ENCODE measurements around the gene NFX1.

DNA sequence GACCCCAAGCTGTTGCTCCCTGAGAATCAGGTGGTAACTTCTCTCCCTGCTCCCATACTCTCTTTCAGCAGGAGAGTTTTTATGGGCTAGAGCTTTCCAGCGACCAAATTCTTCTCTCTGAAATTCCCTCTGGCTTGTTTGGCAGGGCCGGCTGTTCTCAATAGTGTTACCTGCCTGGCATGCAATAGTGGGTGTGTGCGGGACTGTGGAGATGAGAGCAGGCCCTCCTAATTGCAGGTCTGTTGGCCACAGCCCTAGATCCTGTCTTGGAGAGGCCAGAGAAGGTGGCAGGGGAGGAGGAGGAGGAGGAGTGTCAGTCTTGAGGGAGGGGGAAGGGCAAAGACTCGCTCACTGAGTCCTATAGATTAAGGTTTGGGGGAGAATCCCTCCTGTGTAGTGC, 82.6 kb downstream of the NFX1 start:
- TF ChIP-seq, protein P1, sequence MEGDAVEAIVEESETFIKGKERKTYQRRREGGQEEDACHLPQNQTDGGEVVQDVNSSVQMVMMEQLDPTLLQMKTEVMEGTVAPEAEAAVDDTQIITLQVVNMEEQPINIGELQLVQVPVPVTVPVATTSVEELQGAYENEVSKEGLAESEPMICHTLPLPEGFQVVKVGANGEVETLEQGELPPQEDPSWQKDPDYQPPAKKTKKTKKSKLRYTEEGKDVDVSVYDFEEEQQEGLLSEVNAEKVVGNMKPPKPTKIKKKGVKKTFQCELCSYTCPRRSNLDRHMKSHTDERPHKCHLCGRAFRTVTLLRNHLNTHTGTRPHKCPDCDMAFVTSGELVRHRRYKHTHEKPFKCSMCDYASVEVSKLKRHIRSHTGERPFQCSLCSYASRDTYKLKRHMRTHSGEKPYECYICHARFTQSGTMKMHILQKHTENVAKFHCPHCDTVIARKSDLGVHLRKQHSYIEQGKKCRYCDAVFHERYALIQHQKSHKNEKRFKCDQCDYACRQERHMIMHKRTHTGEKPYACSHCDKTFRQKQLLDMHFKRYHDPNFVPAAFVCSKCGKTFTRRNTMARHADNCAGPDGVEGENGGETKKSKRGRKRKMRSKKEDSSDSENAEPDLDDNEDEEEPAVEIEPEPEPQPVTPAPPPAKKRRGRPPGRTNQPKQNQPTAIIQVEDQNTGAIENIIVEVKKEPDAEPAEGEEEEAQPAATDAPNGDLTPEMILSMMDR (IDR thresholded peaks at IDR 0.05; ENCODE audit: insufficient read depth, low read depth, low read length): no peak
- no peak for TF ChIP-seq EZH2 (IDR thresholded peaks at IDR 0.05; ENCODE audit: insufficient read depth, low read length)
